SK-N-SH (cell line): Measurements from ENCODE around the gene ADAMTS16. TPM values are rescaled to one million over a fixed set of nuclear protein-coding genes. Genes with fewer than 3 reads are reported as not detected.

ENCODE experiments used
- CTCF ChIA-PET: fragments of 300-600, 350-600 bp; formaldehyde crosslinking; extraction: SDS; loops from one replicate; lab custom pipeline; 2021; lab: Yijun Ruan, JAX
- POLR2A ChIA-PET: fragments of 350-600 bp; sonication (Branson Sonifier 250); formaldehyde crosslinking; extraction: SDS; loops from one replicate; lab custom pipeline; 2020; ENCODE audit warnings: antibody characterized with exemption, inconsistent platforms; lab: Yijun Ruan, JAX
- DNase-seq: peaks from one replicate; pipeline ENCODE4 v3.0.0; 2012
- H2AFZ ChIP-seq: fragments of 200-600 bp; sonication (generic); 2 replicates; pipeline ENCODE4 v1.8.1; 2016; ENCODE audit warnings: antibody characterized with exemption, mild to moderate bottlenecking, low read depth
- H3F3A ChIP-seq: fragments of 200-600 bp; sonication (generic); replicated peaks from 2 replicates; pipeline ENCODE3; 2016; ENCODE audit warnings: antibody characterized with exemption, mild to moderate bottlenecking; ENCODE audit not compliant: insufficient read depth
- H3K27ac ChIP-seq, 2 experiments: fragments of 200-500 bp in 1 of 2; fragments of 200-600 bp in 1 of 2; sonication (Bioruptor generic) in 1 of 2; sonication (generic), shearing (Covaris generic) in 1 of 2; 2 replicates each; pipeline versions ENCODE4 v1.5.1 to v1.6.1; 2014 to 2016; ENCODE audit warnings: low read depth in 2 of 2, inconsistent platforms in 1 of 2, low read length in 1 of 2, mild to moderate bottlenecking in 1 of 2, mixed read lengths in 1 of 2
- H3K27me3 ChIP-seq: fragments of 200-600 bp; sonication (generic), shearing (Covaris generic); 2 replicates; pipeline ENCODE4 v1.6.1; 2016; ENCODE audit warnings: mixed run types; ENCODE audit not compliant: insufficient read depth
- H3K36me3 ChIP-seq, 2 experiments: fragments of 200-500 bp in 1 of 2; fragments of 200-600 bp in 1 of 2; sonication (Bioruptor generic) in 1 of 2; sonication (generic) in 1 of 2; replicated peaks in 1 of 2; 2 replicates each; pipeline versions ENCODE3 to v1.5.1; 2014 to 2016; ENCODE audit warnings: low read length in 1 of 2, mild to moderate bottlenecking in 1 of 2; ENCODE audit not compliant: insufficient read depth in 2 of 2, control insufficient read depth in 1 of 2
- H3K4me1 ChIP-seq, 2 experiments: fragments of 200-500 bp in 1 of 2; fragments of 200-600 bp in 1 of 2; sonication (Bioruptor generic) in 1 of 2; sonication (generic), shearing (Covaris generic) in 1 of 2; 2 replicates each; pipeline versions ENCODE4 v1.5.1 to v1.6.1; 2014 to 2016; ENCODE audit warnings: low read depth in 1 of 2, low read length in 1 of 2, mixed run types in 1 of 2; ENCODE audit not compliant: insufficient read depth in 2 of 2, control insufficient read depth in 1 of 2
- H3K4me2 ChIP-seq: fragments of 200-600 bp; sonication (generic), shearing (Covaris generic); 2 replicates; pipeline ENCODE4 v1.6.1; 2017; ENCODE audit warnings: mixed run types
- H3K4me3 ChIP-seq, 2 experiments: fragments of 200-500 bp in 1 of 2; fragments of 200-600 bp in 1 of 2; sonication (Bioruptor generic) in 1 of 2; sonication (generic), shearing (Covaris generic) in 1 of 2; 2 replicates each; pipeline versions ENCODE4 v1.5.1 to v1.8.1; 2014 to 2016; ENCODE audit warnings: low read depth in 2 of 2, inconsistent platforms in 1 of 2, low read length in 1 of 2, mild to moderate bottlenecking in 1 of 2, mixed read lengths in 1 of 2, moderate library complexity in 1 of 2
- H3K79me2 ChIP-seq: fragments of 200-600 bp; sonication (generic); 2 replicates; pipeline ENCODE4 v1.8.1; 2017; ENCODE audit warnings: mild to moderate bottlenecking; ENCODE audit not compliant: insufficient read depth
- H3K9ac ChIP-seq: fragments of 200-600 bp; sonication (generic); 2 replicates; pipeline ENCODE4 v1.6.1; 2017; ENCODE audit warnings: mixed run types
- H3K9me2 ChIP-seq: fragments of 200-600 bp; sonication (generic); 2 replicates; pipeline ENCODE4 v1.6.1; 2017; ENCODE audit warnings: mixed run types
- H3K9me3 ChIP-seq: fragments of 200-600 bp; sonication (generic); 2 replicates; pipeline ENCODE4 v1.6.1; 2017; ENCODE audit warnings: mixed run types, mild to moderate bottlenecking, moderate library complexity
- H4K20me1 ChIP-seq: fragments of 200-600 bp; sonication (generic); 2 replicates; pipeline ENCODE4 v1.6.1; 2017; ENCODE audit warnings: mild to moderate bottlenecking, mixed run types; ENCODE audit not compliant: insufficient read depth
- ELF1 ChIP-seq: IDR thresholded peaks from 2 replicates; pipeline ENCODE4 v1.4.0; 2012
- EP300 ChIP-seq, 2 experiments: IDR thresholded peaks; 2 replicates each; pipeline versions ENCODE4 v1.4.0 to v1.6.1; 2012; ENCODE audit warnings: borderline replicate concordance in 1 of 2, low read depth in 1 of 2, low read length in 1 of 2
- EZH2phosphoT487 ChIP-seq: fragments of 200-600 bp; sonication (generic); IDR thresholded peaks from 2 replicates; pipeline ENCODE4 v1.6.1; 2017; ENCODE audit warnings: low read depth, mixed run types, mild to moderate bottlenecking, antibody characterized with exemption, moderate library complexity, borderline replicate concordance
- FOSL2 ChIP-seq: IDR thresholded peaks from 2 replicates; pipeline ENCODE4 v1.4.0; 2012; ENCODE audit warnings: low read depth, mild to moderate bottlenecking, moderate library complexity, borderline replicate concordance
- FOXM1 ChIP-seq: IDR thresholded peaks from 2 replicates; pipeline ENCODE4 v1.4.0; 2012; ENCODE audit warnings: low read depth, mild to moderate bottlenecking
- GATA2 ChIP-seq: sonication (generic); formaldehyde crosslinking; IDR thresholded peaks from 2 replicates; pipeline ENCODE4 v1.5.0; 2020; ENCODE audit warnings: mild to moderate bottlenecking, missing genetic modification reagents
- MXI1 ChIP-seq: IDR thresholded peaks from 2 replicates; pipeline ENCODE4 v1.6.1; 2012; ENCODE audit warnings: mild to moderate bottlenecking, low read depth, low read length, improper control_type of control experiment
- RFX5 ChIP-seq: IDR thresholded peaks from 2 replicates; pipeline ENCODE4 v1.6.1; 2012; ENCODE audit warnings: mild to moderate bottlenecking, improper control_type of control experiment, low read length
- SIN3A ChIP-seq: IDR thresholded peaks from 2 replicates; pipeline ENCODE4 v1.6.1; 2012; ENCODE audit warnings: low read depth, mild to moderate bottlenecking, low read length, moderate library complexity, borderline replicate concordance
- SMC3 ChIP-seq: IDR thresholded peaks from 2 replicates; pipeline ENCODE4 v1.6.1; 2012; ENCODE audit warnings: low read depth, low read length, improper control_type of control experiment
- TAF1 ChIP-seq: IDR thresholded peaks from 2 replicates; pipeline ENCODE4 v1.6.1; 2012; ENCODE audit warnings: low read depth, mild to moderate bottlenecking, low read length, moderate library complexity, borderline replicate concordance
- WGBS: methylation state at CpG from one replicate; pipeline ENCODE4 v1.1.6; 2017; ENCODE audit warnings: low lambda C conversion rate; 5-methylcytosine and 5-hydroxymethylcytosine counted together
- polyA plus RNA-seq, 3 experiments: library from polyadenylated mRNA; depleted of rRNA; stranded (reverse); fragments of >200 nt; gene quantifications; 2 replicates each; pipeline ENCODE4 v1.2.3, GENCODE V29; 2012
- TF ChIP-seq, protein P1 (sequence below): IDR thresholded peaks from 2 replicates; pipeline ENCODE4; 2012
- TF ChIP-seq, protein P2 (sequence below): fragments of 150-350 bp; IDR thresholded peaks from 2 replicates; pipeline ENCODE4 v1.6.1; 2016; ENCODE audit warnings: mild to moderate bottlenecking, low read depth, low read length
- TF ChIP-seq, protein P3 (sequence below): IDR thresholded peaks from 2 replicates; pipeline ENCODE4 v1.4.0; 2012; ENCODE audit warnings: low read depth
- TF ChIP-seq, protein P4 (sequence below): IDR thresholded peaks from 2 replicates; pipeline ENCODE4 v1.4.0; 2012; ENCODE audit warnings: low read depth, borderline replicate concordance

Gene ADAMTS16
- polyA plus RNA-seq, 1 of the 3 experiments (the other 2 are of a cell fraction), result not detected

DNA sequence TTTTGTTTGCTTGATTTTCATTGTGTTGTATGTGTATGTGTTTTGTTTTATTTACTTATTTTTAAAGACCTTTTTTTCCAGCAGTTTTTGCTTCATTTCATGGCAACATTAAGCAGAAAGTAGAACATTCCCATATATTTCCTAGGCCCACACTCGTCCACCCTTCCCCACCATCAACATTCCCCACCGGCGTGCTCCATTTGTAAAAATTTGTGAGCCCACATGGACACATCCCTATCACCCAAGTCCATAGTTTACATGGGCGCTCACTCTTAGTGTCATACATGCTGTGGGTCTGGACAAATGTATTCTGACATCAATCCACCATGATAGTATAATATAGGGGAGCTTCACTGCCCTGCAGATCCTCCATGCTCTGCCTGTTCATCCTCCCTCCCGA is 133.8 kb downstream of the ADAMTS16 start:
- H3K36me3 ChIP-seq, result no peaks in the 10 kb centered on the region
- H3K9me3 ChIP-seq, result no peaks in the 10 kb centered on the region
- H3K4me3 ChIP-seq, result no peak overlapping the region
- H3K27me3 ChIP-seq, result no peaks in the 10 kb centered on the region
- H3K9me2 ChIP-seq, result no peaks in the 10 kb centered on the region
- H4K20me1 ChIP-seq, result no peaks in the 10 kb centered on the region
- CTCF ChIA-PET, result interaction anchor here (1.0 to 1.1 kb wide), 3 partner anchors 10 to 25 kb away, joined by 3 to 4 read pairs (median 3); no protein-coding TSS in a partner anchor
- H2AFZ ChIP-seq, result no peak overlapping the region
- TF ChIP-seq FOSL2, result no peak
- TF ChIP-seq GATA2 (CRISPR knock-in tag), result no peak
- TF ChIP-seq MXI1, result no peak
- no peak for TF ChIP-seq ELF1
- no peak for TF ChIP-seq EZH2phosphoT487
- TF ChIP-seq SIN3A, result no peak
- TF ChIP-seq EP300 (IDR thresholded peaks at IDR 0.05; ENCODE audit: borderline replicate concordance in 1 of 2, low read depth in 1 of 2, low read length in 1 of 2), result no peak
- TF ChIP-seq, protein P1, sequence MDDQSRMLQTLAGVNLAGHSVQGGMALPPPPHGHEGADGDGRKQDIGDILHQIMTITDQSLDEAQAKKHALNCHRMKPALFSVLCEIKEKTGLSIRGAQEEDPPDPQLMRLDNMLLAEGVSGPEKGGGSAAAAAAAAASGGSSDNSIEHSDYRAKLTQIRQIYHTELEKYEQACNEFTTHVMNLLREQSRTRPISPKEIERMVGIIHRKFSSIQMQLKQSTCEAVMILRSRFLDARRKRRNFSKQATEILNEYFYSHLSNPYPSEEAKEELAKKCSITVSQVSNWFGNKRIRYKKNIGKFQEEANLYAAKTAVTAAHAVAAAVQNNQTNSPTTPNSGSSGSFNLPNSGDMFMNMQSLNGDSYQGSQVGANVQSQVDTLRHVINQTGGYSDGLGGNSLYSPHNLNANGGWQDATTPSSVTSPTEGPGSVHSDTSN, result no peak
- TF ChIP-seq, protein P2, sequence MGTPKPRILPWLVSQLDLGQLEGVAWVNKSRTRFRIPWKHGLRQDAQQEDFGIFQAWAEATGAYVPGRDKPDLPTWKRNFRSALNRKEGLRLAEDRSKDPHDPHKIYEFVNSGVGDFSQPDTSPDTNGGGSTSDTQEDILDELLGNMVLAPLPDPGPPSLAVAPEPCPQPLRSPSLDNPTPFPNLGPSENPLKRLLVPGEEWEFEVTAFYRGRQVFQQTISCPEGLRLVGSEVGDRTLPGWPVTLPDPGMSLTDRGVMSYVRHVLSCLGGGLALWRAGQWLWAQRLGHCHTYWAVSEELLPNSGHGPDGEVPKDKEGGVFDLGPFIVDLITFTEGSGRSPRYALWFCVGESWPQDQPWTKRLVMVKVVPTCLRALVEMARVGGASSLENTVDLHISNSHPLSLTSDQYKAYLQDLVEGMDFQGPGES, result no peak
- TF ChIP-seq, protein P3, sequence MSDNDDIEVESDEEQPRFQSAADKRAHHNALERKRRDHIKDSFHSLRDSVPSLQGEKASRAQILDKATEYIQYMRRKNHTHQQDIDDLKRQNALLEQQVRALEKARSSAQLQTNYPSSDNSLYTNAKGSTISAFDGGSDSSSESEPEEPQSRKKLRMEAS, result no peak
- TF ChIP-seq, all 33 proteins: peak for 0
- H3F3A ChIP-seq, result peaks cover 28% of the 10 kb centered on the region
- H3K79me2 ChIP-seq, result no peaks in the 10 kb centered on the region
- DNase-seq, result no peak
- H3K4me2 ChIP-seq, result no peak overlapping the region
- 94% methylated on average over 5 of the region's 5 CpGs for WGBS
- H3K27ac ChIP-seq, result no peak overlapping the region
- H3K4me1 ChIP-seq, result peaks cover 4 to 11% of the 10 kb centered on the region in 2 experiments; a peak in 3 of 4 replicates
- POLR2A ChIA-PET, result no interaction called here
- H3K9ac ChIP-seq, result no peak overlapping the region

DNA sequence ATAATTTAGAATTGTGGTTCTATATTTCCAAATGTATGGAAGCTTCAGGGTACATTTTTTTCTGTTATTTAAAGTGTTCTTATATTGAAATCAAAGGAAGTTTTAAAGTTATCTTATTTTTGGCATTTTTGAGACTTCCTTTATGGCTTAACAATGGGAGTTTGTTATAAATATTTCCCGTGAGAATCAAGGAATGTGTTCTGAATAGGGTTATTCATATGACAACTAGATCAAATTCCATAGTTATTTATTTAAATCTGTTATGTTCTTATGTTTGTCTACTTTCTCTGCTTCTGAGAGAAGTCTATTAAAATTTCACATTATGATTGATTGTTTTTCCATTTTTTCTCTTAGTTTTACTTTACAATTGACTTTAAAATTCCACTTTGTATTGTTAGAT is 135.1 kb downstream of the ADAMTS16 start:
- Histone ChIP-seq H3K9ac (no peak overlapping the region), H4K20me1 (no peaks in the 10 kb centered on the region), H3K4me2 (no peak overlapping the region), H3K4me3 (no peak overlapping the region), H3F3A (peaks cover 28% of the 10 kb centered on the region), H3K4me1 (peaks cover 4 to 11% of the 10 kb centered on the region in 2 experiments; a peak in 3 of 4 replicates), H3K27ac (no peak overlapping the region), H3K9me2 (no peaks in the 10 kb centered on the region), H3K9me3 (no peaks in the 10 kb centered on the region), H3K79me2 (no peaks in the 10 kb centered on the region), H3K36me3 (no peaks in the 10 kb centered on the region), H3K27me3 (no peaks in the 10 kb centered on the region), H2AFZ (no peak overlapping the region)
- no peak for DNase-seq
- TF ChIP-seq RFX5 (no peak), SMC3 (no peak), TAF1 (no peak), FOSL2 (no peak), FOXM1 (no peak)
- TF ChIP-seq, protein P4, sequence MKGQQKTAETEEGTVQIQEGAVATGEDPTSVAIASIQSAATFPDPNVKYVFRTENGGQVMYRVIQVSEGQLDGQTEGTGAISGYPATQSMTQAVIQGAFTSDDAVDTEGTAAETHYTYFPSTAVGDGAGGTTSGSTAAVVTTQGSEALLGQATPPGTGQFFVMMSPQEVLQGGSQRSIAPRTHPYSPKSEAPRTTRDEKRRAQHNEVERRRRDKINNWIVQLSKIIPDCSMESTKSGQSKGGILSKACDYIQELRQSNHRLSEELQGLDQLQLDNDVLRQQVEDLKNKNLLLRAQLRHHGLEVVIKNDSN, result no peak
- WGBS, result 81% methylated on average over 1 of the region's 1 CpG
- ChIA-PET CTCF (interaction anchor here (1.1 kb wide), 1 partner anchor 17 kb away, joined by 4 read pairs; no protein-coding TSS in a partner anchor), POLR2A (no interaction called here)
